Measurements from ENCODE around the gene ITFG1. TPM values are rescaled to one million over a fixed set of nuclear protein-coding genes. Genes with fewer than 3 reads are reported as not detected.

The ITFG1 gene
- total and polyA plus RNA-seq, 2 of the 8 experiments (the other 6 are each of a cell fraction or from before 2014, with no cell fraction given), result 13.8 to 22.2 TPM

DNA sequence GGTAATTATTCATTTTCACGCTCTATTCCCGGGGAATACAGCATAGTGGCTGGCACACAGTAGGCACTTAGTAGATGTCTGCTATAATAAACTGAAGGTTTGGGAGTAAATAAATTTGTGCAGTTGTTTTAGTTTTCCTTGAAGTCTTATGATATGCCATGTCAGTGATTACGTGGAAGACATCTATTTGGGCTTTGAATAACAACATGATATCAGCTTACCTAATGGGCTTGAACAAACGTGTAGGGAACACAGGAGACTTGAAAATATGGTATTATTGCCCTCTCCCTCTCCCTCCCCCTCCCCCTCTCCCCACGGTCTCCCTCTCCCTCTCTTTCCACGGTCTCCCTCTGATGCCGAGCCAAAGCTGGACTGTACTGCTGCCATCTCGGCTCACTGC lies 280.8 kb downstream of the ITFG1 start:
- Histone ChIP-seq H4K20me1 (replicated peaks in 1 of 2; ENCODE audit: control insufficient read depth in 1 of 2, insufficient read depth in 2 of 2, low read length in 2 of 2) (no peaks in the 10 kb centered on the region), H3K23ac (ENCODE audit: insufficient read length) (no peak overlapping the region), H3K79me2 (ENCODE audit: control insufficient read depth in 1 of 2, insufficient read depth in 2 of 2, low read length in 2 of 2) (no peaks in the 10 kb centered on the region), H3K4me3 (ENCODE audit: extremely low read depth in 1 of 4, insufficient read depth in 2 of 4, low read depth in 3 of 4, low read length in 4 of 4) (no peak overlapping the region), H3K9ac (replicated peaks in 1 of 4; ENCODE audit: extremely low read depth in 1 of 4, low read depth in 3 of 4, low read length in 3 of 4) (no peak overlapping the region), H3K36me3 (ENCODE audit: control insufficient read depth in 2 of 4, insufficient read depth in 4 of 4, low read length in 3 of 4) (no peaks in the 10 kb centered on the region; a peak in 2 of 8 replicates), H4K8ac (ENCODE audit: extremely low read depth, insufficient read depth, low read length) (no peak overlapping the region), H3K9me3 (ENCODE audit: insufficient read depth in 2 of 2, low read depth in 1 of 2, low read length in 1 of 2) (peaks cover 9 to 26% of the 10 kb centered on the region in 2 experiments; a peak in 3 of 4 replicates), H2BK15ac (ENCODE audit: low read length) (no peak overlapping the region), H3K18ac (ENCODE audit: extremely low read depth, low read length) (no peak overlapping the region), H3K14ac (ENCODE audit: insufficient read length) (no peak overlapping the region), H4K5ac (ENCODE audit: insufficient read length, low read depth, low read length) (no peak overlapping the region), H2AK5ac (ENCODE audit: low read depth, low read length) (no peak overlapping the region), H3K79me1 (ENCODE audit: low read depth, low read length) (no peaks in the 10 kb centered on the region; the same call in 1 of the 2 replicates), H4K91ac (replicated peaks; ENCODE audit: insufficient read length, low read length) (no peak overlapping the region), H3K56ac (replicated peaks; ENCODE audit: insufficient read length, low read depth, low read length) (no peak overlapping the region), H2BK120ac (replicated peaks; ENCODE audit: low read depth, low read length) (no peak overlapping the region), H2BK12ac (ENCODE audit: low read depth, low read length) (no peak overlapping the region), H2BK5ac (ENCODE audit: low read depth, low read length) (no peak overlapping the region), H3K27ac (ENCODE audit: low read depth, low read length) (no peak overlapping the region), H3K4me2 (ENCODE audit: insufficient read depth in 1 of 2, low read depth in 2 of 2, low read length in 2 of 2) (no peak overlapping the region), H2AFZ (ENCODE audit: low read length) (no peak overlapping the region), H3K23me2 (ENCODE audit: low read depth, low read length) (no peaks in the 10 kb centered on the region), H3K4me1 (replicated peaks in 1 of 4; ENCODE audit: control insufficient read depth in 3 of 4, insufficient read depth in 4 of 4, low read length in 3 of 4) (no peaks in the 10 kb centered on the region), H3K27me3 (replicated peaks in 1 of 4; ENCODE audit: control insufficient read depth in 3 of 4, extremely low read depth in 1 of 4, insufficient read depth in 3 of 4, low read length in 3 of 4) (0 out of 7 replicates have a peak, but pooled peaks cover 0 to 2% (median 0%) of the 10 kb centered on the region in 4 experiments), H3K4ac (replicated peaks; ENCODE audit: insufficient read length, low read depth, low read length) (no peak overlapping the region), H2BK20ac (ENCODE audit: low read length) (no peak overlapping the region)
- ChIA-PET CTCF (ENCODE audit: partially characterized antibody) (no interaction called here), POLR2A (ENCODE audit: partially characterized antibody) (no interaction called here)
- DNase-seq (ENCODE audit: low read depth in 1 of 2, low spot score in 2 of 2) (no peak), FAIRE-seq (no peak)
- 97% methylated on average over 8 of the region's 8 CpGs; no CpG with 5 or more reads in 1 of the 2 experiments for WGBS, 2 experiments (ENCODE audit: extremely low coverage in 1 of 2, insufficient coverage in 1 of 2, insufficient read length in 1 of 2, insufficient replicate concordance in 2 of 2, low coverage in 1 of 2, low lambda C conversion rate in 2 of 2, missing lambda C conversion rate in 1 of 2)
- TF ChIP-seq, protein P1, sequence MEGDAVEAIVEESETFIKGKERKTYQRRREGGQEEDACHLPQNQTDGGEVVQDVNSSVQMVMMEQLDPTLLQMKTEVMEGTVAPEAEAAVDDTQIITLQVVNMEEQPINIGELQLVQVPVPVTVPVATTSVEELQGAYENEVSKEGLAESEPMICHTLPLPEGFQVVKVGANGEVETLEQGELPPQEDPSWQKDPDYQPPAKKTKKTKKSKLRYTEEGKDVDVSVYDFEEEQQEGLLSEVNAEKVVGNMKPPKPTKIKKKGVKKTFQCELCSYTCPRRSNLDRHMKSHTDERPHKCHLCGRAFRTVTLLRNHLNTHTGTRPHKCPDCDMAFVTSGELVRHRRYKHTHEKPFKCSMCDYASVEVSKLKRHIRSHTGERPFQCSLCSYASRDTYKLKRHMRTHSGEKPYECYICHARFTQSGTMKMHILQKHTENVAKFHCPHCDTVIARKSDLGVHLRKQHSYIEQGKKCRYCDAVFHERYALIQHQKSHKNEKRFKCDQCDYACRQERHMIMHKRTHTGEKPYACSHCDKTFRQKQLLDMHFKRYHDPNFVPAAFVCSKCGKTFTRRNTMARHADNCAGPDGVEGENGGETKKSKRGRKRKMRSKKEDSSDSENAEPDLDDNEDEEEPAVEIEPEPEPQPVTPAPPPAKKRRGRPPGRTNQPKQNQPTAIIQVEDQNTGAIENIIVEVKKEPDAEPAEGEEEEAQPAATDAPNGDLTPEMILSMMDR (IDR thresholded peaks at IDR 0.05; ENCODE audit: control extremely low read depth in 1 of 3, insufficient read depth in 1 of 3, low read depth in 1 of 3, low read length in 3 of 3), result no peak
- no peak for TF ChIP-seq KDM5A (IDR thresholded peaks at IDR 0.05; ENCODE audit: low read length)
- no peak for TF ChIP-seq KDM4A (IDR thresholded peaks at IDR 0.05; ENCODE audit: low read depth, low read length, severe bottlenecking)
- no peak for TF ChIP-seq CTBP2 (IDR thresholded peaks at IDR 0.05; ENCODE audit: borderline replicate concordance, insufficient read depth, insufficient read length, low read length)
- no peak for TF ChIP-seq FOSL1 (IDR thresholded peaks at IDR 0.05; ENCODE audit: insufficient read depth, low read depth, low read length)
- no peak for TF ChIP-seq TAF1 (IDR thresholded peaks at IDR 0.05; ENCODE audit: low read depth, low read length)
- TF ChIP-seq ASH2L (IDR thresholded peaks at IDR 0.05; ENCODE audit: low read length), result no peak
- TF ChIP-seq HDAC2 (IDR thresholded peaks at IDR 0.05; ENCODE audit: borderline replicate concordance in 1 of 2, low read depth in 2 of 2, low read length in 2 of 2), result no peak
- no peak for TF ChIP-seq BRCA1 (IDR thresholded peaks at IDR 0.05; ENCODE audit: low read depth, low read length)
- TF ChIP-seq SUZ12 (IDR thresholded peaks at IDR 0.05; ENCODE audit: low read length), result no peak

All from H1 (cell line).